NCI-H446 treated with DMSO at 0.1 percent for 48 hours (cell line): ENCODE data around the gene SDF2L1.
"Not testable (repeated sequence)": the region's sequence is repeated elsewhere in the genome, so short reads cannot be mapped to it uniquely, and the experiment has no call there.

Experiments
- DNase-seq: peaks from one replicate; lab custom pipeline; 2025; lab: John Stamatoyannopoulos, UW

The SDF2L1 gene

GRCh38 chr22:21661991-21662390 lies 19.9 kb downstream of the SDF2L1 start:
- DNase-seq = no peak

GRCh38 chr22:21663738-21664137 lies 21.6 kb downstream of the SDF2L1 start:
- no peak for DNase-seq

GRCh38 chr22:21665047-21665851 lies 23.1 kb downstream of the SDF2L1 start:
- no peak for DNase-seq

GRCh38 chr22:21666786-21667185 lies 24.7 kb downstream of the SDF2L1 start:
- DNase-seq = no peak

GRCh38 chr22:21669026-21669425 lies 26.9 kb downstream of the SDF2L1 start:
- no peak for DNase-seq

- no peak for DNase-seq
Observed at GRCh38 chr22:21672107-21672629, 30.1 kb downstream of the SDF2L1 start.

GRCh38 chr22:21673534-21674321 lies 31.6 kb downstream of the SDF2L1 start:
- no peak for DNase-seq

- DNase-seq = no peak
Observed at GRCh38 chr22:21674638-21675245, 32.6 kb downstream of the SDF2L1 start.

- no peak for DNase-seq
Observed at GRCh38 chr22:21677606-21678443, 35.7 kb downstream of the SDF2L1 start.

- DNase-seq = not testable (repeated sequence)
Observed at GRCh38 chr22:21678842-21679241, 36.7 kb downstream of the SDF2L1 start.

- no peak for DNase-seq
Observed at GRCh38 chr22:21679383-21679782, 37.3 kb downstream of the SDF2L1 start.

GRCh38 chr22:21680830-21681565 lies 38.9 kb downstream of the SDF2L1 start:
- no peak for DNase-seq

- no peak for DNase-seq
Observed at GRCh38 chr22:21681566-21682370, 39.7 kb downstream of the SDF2L1 start.

GRCh38 chr22:21682385-21683175 lies 40.5 kb downstream of the SDF2L1 start:
- no peak for DNase-seq

- no peak for DNase-seq
Observed at GRCh38 chr22:21683401-21683811, 41.3 kb downstream of the SDF2L1 start.

GRCh38 chr22:21684492-21685163 lies 42.5 kb downstream of the SDF2L1 start:
- DNase-seq = no peak

GRCh38 chr22:21685164-21685513 lies 43.0 kb downstream of the SDF2L1 start:
- DNase-seq = no peak

- DNase-seq = no peak
Observed at GRCh38 chr22:21686193-21686608, 44.1 kb downstream of the SDF2L1 start.
